ENCODE results near the gene IL1R2.

IL1R2 gene

GRCh38 chr2:101949304-101949703, 42.5 kb upstream of the IL1R2 start:
- H3K9me3 ChIP-seq (ENCODE audit: severe bottlenecking) = no peaks in the 10 kb centered on the region
- no peak for DNase-seq
- no peak overlapping the region for H3K4me3 ChIP-seq (ENCODE audit: low read depth, low read length)
- H3K36me3 ChIP-seq = no peaks in the 10 kb centered on the region
- TF ChIP-seq CTCF (IDR thresholded peaks at IDR 0.05; ENCODE audit: low read depth, low read length) = no peak
- H3K27me3 ChIP-seq (ENCODE audit: insufficient read depth, low read depth, severe bottlenecking) = peaks cover 60% of the 10 kb centered on the region
- no peak overlapping the region for H3K27ac ChIP-seq

GRCh38 chr2:101951296-101951695, 40.5 kb upstream of the IL1R2 start:
- Histone ChIP-seq H3K27ac (no peak overlapping the region), H3K4me3 (ENCODE audit: low read depth, low read length) (no peak overlapping the region), H3K9me3 (ENCODE audit: severe bottlenecking) (no peaks in the 10 kb centered on the region), H3K27me3 (ENCODE audit: insufficient read depth, low read depth, severe bottlenecking) (peaks cover 54% of the 10 kb centered on the region), H3K36me3 (no peaks in the 10 kb centered on the region)
- no peak for DNase-seq
- TF ChIP-seq CTCF (IDR thresholded peaks at IDR 0.05; ENCODE audit: low read depth, low read length) = no peak

GRCh38 chr2:101952551-101952950, 39.2 kb upstream of the IL1R2 start:
- Histone ChIP-seq H3K4me3 (ENCODE audit: low read depth, low read length) (no peak overlapping the region), H3K36me3 (no peaks in the 10 kb centered on the region), H3K9me3 (ENCODE audit: severe bottlenecking) (no peaks in the 10 kb centered on the region), H3K27ac (no peak overlapping the region), H3K27me3 (ENCODE audit: insufficient read depth, low read depth, severe bottlenecking) (peaks cover 48% of the 10 kb centered on the region)
- TF ChIP-seq CTCF (IDR thresholded peaks at IDR 0.05; ENCODE audit: low read depth, low read length) = no peak
- no peak for DNase-seq

- TF ChIP-seq CTCF (IDR thresholded peaks at IDR 0.05; ENCODE audit: low read depth, low read length) = no peak
- Histone ChIP-seq H3K4me3 (ENCODE audit: low read depth, low read length) (no peak overlapping the region), H3K36me3 (no peaks in the 10 kb centered on the region), H3K27ac (no peak overlapping the region), H3K27me3 (ENCODE audit: insufficient read depth, low read depth, severe bottlenecking) (peaks cover 63% of the 10 kb centered on the region), H3K9me3 (ENCODE audit: severe bottlenecking) (no peaks in the 10 kb centered on the region)
- no peak for DNase-seq
These were observed 35.0 kb upstream of the IL1R2 start for GRCh38 chr2:101956465-101957438.

GRCh38 chr2:101958061-101958460, 33.7 kb upstream of the IL1R2 start:
- Histone ChIP-seq H3K36me3 (no peaks in the 10 kb centered on the region), H3K4me3 (ENCODE audit: low read depth, low read length) (no peak overlapping the region), H3K27ac (no peak overlapping the region), H3K9me3 (ENCODE audit: severe bottlenecking) (no peaks in the 10 kb centered on the region), H3K27me3 (ENCODE audit: insufficient read depth, low read depth, severe bottlenecking) (peaks cover 70% of the 10 kb centered on the region)
- no peak for DNase-seq
- no peak for TF ChIP-seq CTCF (IDR thresholded peaks at IDR 0.05; ENCODE audit: low read depth, low read length)

All from WERI-Rb-1 (cell line).